ENCODE measurements around the gene CDCA7L. TPM values are rescaled to one million over a fixed set of nuclear protein-coding genes. Genes with fewer than 3 reads are reported as not detected.

The CDCA7L gene
- total RNA-seq, 1 experiment from 2014 or later: 59.9 TPM

- H3K27me3 ChIP-seq (ENCODE audit: low read length): no peaks in the 10 kb centered on the region
- BruUV-seq (replicated peaks): no TSS peak
- CTCF ChIA-PET: interaction anchor here (0.8 kb wide), 1 partner anchor 16 kb away, joined by 3 read pairs; no protein-coding TSS in a partner anchor
- intact Hi-C loops (cut with micrococcal nuclease): no loop called here
- H3K9ac ChIP-seq (ENCODE audit: low read length): no peak overlapping the region
- H3F3A ChIP-seq (ENCODE audit: low read length, unreplicated experiment): no peaks in the 10 kb centered on the region
- no peak overlapping the region for H3K4me2 ChIP-seq (ENCODE audit: low read length)
- no peaks in the 10 kb centered on the region for H3K4me1 ChIP-seq (ENCODE audit: insufficient read depth, low read length)
- POLR2A ChIA-PET (ENCODE audit: unreplicated experiment): no interaction called here
- no peak overlapping the region for H2AFZ ChIP-seq (ENCODE audit: low read length)
- TF ChIP-seq CTCF (conservative IDR thresholded peaks at IDR 0.05; ENCODE audit: low read depth, low read length): no peak
- no peak for TF ChIP-seq EZH2 (IDR thresholded peaks at IDR 0.05; ENCODE audit: low read length, unreplicated experiment)
- no peak for TF ChIP-seq EZH2phosphoT487 (IDR thresholded peaks at IDR 0.05; ENCODE audit: borderline replicate concordance, low read length)
- ATAC-seq (no peak), DNase-seq (no peak)
- H3K4me3 ChIP-seq (ENCODE audit: low read length): no peak overlapping the region
- 0 out of 2 replicates have a peak, but pooled peaks cover 3% of the 10 kb centered on the region for H3K36me3 ChIP-seq (ENCODE audit: low read depth, low read length)
- no peaks in the 10 kb centered on the region for H3K9me3 ChIP-seq (ENCODE audit: low read length)
- no peaks in the 10 kb centered on the region for H3K9me2 ChIP-seq (replicated peaks; ENCODE audit: low read length)
- no peaks in the 10 kb centered on the region for H4K20me1 ChIP-seq (ENCODE audit: low read length)
- peaks cover 64% of the 10 kb centered on the region for H3K79me2 ChIP-seq (ENCODE audit: low read length)
- H3K27ac ChIP-seq (ENCODE audit: low read length): no peak overlapping the region
These were observed 18.0 kb downstream of the CDCA7L start for GRCh38 chr7:21927693-21928092.

- peaks cover 72% of the 10 kb centered on the region for H3K79me2 ChIP-seq (ENCODE audit: low read length)
- CTCF ChIA-PET: no interaction called here
- no peak overlapping the region for H3K4me2 ChIP-seq (ENCODE audit: low read length)
- H3K9me3 ChIP-seq (ENCODE audit: low read length): no peaks in the 10 kb centered on the region
- no peak overlapping the region for H3K9ac ChIP-seq (ENCODE audit: low read length)
- DNase-seq (no peak), ATAC-seq (no peak)
- no peaks in the 10 kb centered on the region for H3K9me2 ChIP-seq (replicated peaks; ENCODE audit: low read length)
- intact Hi-C loops (cut with micrococcal nuclease): no loop called here
- POLR2A ChIA-PET (ENCODE audit: unreplicated experiment): interaction anchor here (0.7 kb wide), 1 partner anchor 16 kb away, joined by 6 read pairs; no protein-coding TSS in a partner anchor
- no peak overlapping the region for H3K4me3 ChIP-seq (ENCODE audit: low read length)
- TF ChIP-seq EZH2 (IDR thresholded peaks at IDR 0.05; ENCODE audit: low read length, unreplicated experiment): no peak
- no peak for TF ChIP-seq EZH2phosphoT487 (IDR thresholded peaks at IDR 0.05; ENCODE audit: borderline replicate concordance, low read length)
- no peak for TF ChIP-seq CTCF (conservative IDR thresholded peaks at IDR 0.05; ENCODE audit: low read depth, low read length)
- BruUV-seq (replicated peaks): no TSS peak
- H3K36me3 ChIP-seq (ENCODE audit: low read depth, low read length): 0 out of 2 replicates have a peak, but pooled peaks cover 3% of the 10 kb centered on the region
- no peaks in the 10 kb centered on the region for H3K27me3 ChIP-seq (ENCODE audit: low read length)
- H3K27ac ChIP-seq (ENCODE audit: low read length): no peak overlapping the region
- H3F3A ChIP-seq (ENCODE audit: low read length, unreplicated experiment): no peaks in the 10 kb centered on the region
- H4K20me1 ChIP-seq (ENCODE audit: low read length): 0 out of 2 replicates have a peak, but pooled peaks cover 4% of the 10 kb centered on the region
- no peaks in the 10 kb centered on the region for H3K4me1 ChIP-seq (ENCODE audit: insufficient read depth, low read length)
- no peak overlapping the region for H2AFZ ChIP-seq (ENCODE audit: low read length)
These were observed 19.3 kb downstream of the CDCA7L start for GRCh38 chr7:21926448-21926847.

GRCh38 chr7:21923658-21924057 is 22.0 kb downstream of the CDCA7L start:
- TF ChIP-seq EZH2 (IDR thresholded peaks at IDR 0.05; ENCODE audit: low read length, unreplicated experiment) (no peak), EZH2phosphoT487 (IDR thresholded peaks at IDR 0.05; ENCODE audit: borderline replicate concordance, low read length) (no peak), CTCF (conservative IDR thresholded peaks at IDR 0.05; ENCODE audit: low read depth, low read length) (no peak)
- peak; percentile 35 for DNase-seq
- H3K9ac ChIP-seq (ENCODE audit: low read length): no peak overlapping the region
- no peak overlapping the region for H2AFZ ChIP-seq (ENCODE audit: low read length)
- POLR2A ChIA-PET (ENCODE audit: unreplicated experiment): interaction anchor here (0.5 kb wide), 1 partner anchor 16 kb away, joined by 4 read pairs; no protein-coding TSS in a partner anchor
- H3K9me3 ChIP-seq (ENCODE audit: low read length): no peaks in the 10 kb centered on the region
- no peaks in the 10 kb centered on the region for H3K9me2 ChIP-seq (replicated peaks; ENCODE audit: low read length)
- H3K27me3 ChIP-seq (ENCODE audit: low read length): no peaks in the 10 kb centered on the region
- no peaks in the 10 kb centered on the region for H3K4me1 ChIP-seq (ENCODE audit: insufficient read depth, low read length)
- H3K4me2 ChIP-seq (ENCODE audit: low read length): no peak overlapping the region
- BruUV-seq (replicated peaks): no TSS peak
- H3K79me2 ChIP-seq (ENCODE audit: low read length): peaks cover 89% of the 10 kb centered on the region
- H3K27ac ChIP-seq (ENCODE audit: low read length): no peak overlapping the region
- no peaks in the 10 kb centered on the region for H3F3A ChIP-seq (ENCODE audit: low read length, unreplicated experiment)
- CTCF ChIA-PET: no interaction called here
- H3K36me3 ChIP-seq (ENCODE audit: low read depth, low read length): 0 out of 2 replicates have a peak, but pooled peaks cover 3% of the 10 kb centered on the region
- ATAC-seq: peak; percentile 57; the same call in 1 of the 2 replicates
- intact Hi-C loops (cut with micrococcal nuclease): no loop called here
- no peak overlapping the region for H3K4me3 ChIP-seq (ENCODE audit: low read length)
- 0 out of 2 replicates have a peak, but pooled peaks cover 4% of the 10 kb centered on the region for H4K20me1 ChIP-seq (ENCODE audit: low read length)

All from PC-3 (cell line).